LNCAP (cell line): ENCODE measurements around the gene ATAD1.

Experiments
- CTCF ChIP-seq: fragments of 450-650 bp; IDR thresholded peaks from 2 replicates; pipeline ENCODE4 v1.5.1; 2017; ENCODE audit warnings: mild to moderate bottlenecking

Gene ATAD1

DNA sequence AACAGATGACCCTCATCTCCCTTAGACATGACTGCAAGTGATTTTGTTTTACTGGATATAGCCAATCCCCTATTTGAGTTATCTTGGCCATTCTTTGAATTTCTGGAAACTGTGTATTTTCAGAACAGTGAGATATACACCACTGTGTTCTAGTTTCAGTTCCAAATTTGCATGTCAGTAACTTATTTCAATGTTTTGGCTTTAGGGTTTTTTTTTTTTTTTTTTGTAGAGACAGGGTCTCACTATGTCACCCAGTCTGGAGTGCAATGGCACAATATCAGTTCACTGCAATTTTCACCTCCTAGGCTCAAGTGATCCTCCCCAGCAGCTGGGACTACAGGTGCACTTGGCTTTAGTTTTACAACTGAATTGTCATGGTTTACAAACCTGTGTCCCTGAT, 67.2 kb downstream of the ATAD1 start:
- TF ChIP-seq CTCF = no peak

DNA sequence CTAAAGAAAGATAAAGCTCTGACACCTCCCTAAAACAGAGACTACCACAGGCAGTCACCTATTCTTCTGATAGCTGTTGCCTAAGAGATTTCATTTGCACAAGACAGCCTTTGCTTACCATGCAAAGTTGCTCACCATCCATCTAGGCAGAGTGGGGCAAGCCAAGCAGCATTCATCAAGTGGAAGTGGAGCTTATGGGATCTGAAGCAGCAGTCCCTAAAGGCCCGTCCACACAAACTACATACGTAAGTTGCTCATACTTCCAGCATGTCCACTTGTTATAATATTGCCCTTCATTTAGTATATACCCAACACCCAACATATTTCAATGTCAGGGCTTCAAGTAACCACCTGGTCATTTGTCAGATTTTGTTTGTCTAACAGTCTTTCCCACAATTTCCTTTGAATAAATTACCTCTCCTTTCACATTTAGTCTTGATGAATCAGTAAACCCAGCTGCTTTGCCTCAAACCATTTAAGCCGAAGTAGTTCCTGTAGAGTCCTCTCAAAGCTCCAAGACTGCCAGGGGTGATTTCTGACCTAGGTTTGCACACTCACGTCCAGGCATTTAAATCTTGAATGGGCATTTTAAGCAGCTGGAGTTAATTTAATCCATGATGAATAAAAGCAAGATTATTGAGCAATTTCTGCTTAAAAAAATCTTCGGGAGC, 67.9 kb downstream of the ATAD1 start:
- no peak for TF ChIP-seq CTCF

GRCh38 chr10:87746911-87747310, 71.1 kb downstream of the ATAD1 start:
- TF ChIP-seq CTCF = no peak

GRCh38 chr10:87744606-87745005, 73.4 kb downstream of the ATAD1 start:
- TF ChIP-seq CTCF = no peak

DNA sequence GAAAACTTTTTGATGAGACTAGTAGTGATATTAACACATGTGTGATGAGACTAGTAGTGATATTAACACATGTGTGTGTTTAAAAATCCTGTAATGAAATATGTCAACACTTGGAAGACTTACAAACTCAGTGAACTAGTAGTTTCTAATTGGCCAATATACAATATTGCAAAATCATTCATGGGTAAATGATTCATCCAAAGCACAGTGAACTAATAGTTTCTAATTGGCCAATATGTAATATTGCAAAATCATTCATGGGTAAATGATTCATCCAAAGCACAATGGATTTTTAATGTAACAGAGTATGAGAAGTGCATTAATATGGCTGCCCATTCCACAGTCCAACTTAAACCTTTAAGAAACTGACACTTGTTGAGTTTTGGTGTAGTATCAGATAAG, 77.8 kb downstream of the ATAD1 start:
- TF ChIP-seq CTCF = no peak

DNA sequence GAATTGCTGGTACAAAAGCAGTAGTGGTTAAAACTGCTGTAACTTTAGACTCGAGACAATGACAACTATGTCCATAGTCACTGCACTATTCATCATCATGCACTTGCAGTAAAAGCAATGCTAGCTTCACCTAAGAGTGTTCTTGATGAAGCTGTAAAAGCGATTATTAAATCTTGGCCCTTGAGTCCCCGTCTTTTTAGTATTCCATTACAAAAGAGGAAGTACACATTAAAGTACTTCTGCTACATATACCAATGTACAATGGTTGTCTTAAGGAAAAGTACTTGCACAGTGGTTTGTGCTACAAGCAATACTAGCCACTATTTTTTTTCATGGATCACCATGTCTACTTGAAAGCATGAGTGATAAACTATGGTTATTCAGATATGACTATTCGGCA, 78.3 kb downstream of the ATAD1 start:
- no peak for TF ChIP-seq CTCF

DNA sequence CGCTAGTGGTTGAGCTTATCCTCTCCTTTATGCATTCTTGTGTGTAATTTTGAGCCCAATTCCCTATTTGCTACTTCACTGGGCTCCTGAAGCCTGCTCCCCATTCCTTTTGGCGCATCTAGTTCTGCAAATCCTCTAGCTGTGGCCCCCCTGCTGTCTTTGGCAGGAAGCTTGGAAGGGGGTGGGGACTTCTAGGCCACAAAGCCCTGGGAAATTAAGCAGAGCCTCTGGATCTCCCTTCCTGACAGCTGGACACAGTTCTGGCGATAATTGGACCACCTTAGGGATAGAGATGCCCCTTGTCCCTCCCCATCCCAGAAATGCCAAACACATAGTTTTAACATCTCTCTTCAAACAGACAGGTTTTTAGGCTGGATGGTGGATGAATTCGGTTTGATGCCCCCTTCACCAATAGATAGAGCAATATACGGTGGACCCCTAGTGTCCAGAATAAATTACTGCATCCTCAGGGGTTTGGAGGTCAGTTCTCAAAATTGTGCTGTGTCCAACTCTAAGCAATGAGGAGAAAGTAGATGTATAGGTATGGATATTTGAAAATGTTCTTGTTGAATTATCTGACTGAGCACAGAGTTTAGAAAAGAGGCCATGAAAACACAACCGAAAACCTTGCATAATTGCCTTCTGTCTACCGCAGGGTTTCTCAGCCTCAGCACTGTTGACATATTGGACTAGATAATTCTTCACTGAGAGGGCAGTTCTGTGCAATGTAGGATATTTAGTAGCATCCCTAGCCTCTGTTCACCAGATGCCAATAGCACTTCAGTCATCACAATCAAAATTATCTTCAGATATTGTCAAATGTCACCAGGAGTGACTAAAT, 82.8 kb downstream of the ATAD1 start:
- TF ChIP-seq CTCF = peak; percentile 64
